Activated CD8-positive, alpha-beta memory T cell treated with anti-CD3 and anti-CD28 coated beads, Interleukin-2, amount 50 U/mL, for 48 hours (primary cell): ENCODE results near the gene ADH1B.
"Not testable (repeated sequence)": the region's sequence is repeated elsewhere in the genome, so short reads cannot be mapped to it uniquely, and the experiment has no call there.

Source experiments
- DNase-seq: peaks from one replicate; pipeline ENCODE4 v3.0.0-alpha.2; 2020

The ADH1B gene

DNA sequence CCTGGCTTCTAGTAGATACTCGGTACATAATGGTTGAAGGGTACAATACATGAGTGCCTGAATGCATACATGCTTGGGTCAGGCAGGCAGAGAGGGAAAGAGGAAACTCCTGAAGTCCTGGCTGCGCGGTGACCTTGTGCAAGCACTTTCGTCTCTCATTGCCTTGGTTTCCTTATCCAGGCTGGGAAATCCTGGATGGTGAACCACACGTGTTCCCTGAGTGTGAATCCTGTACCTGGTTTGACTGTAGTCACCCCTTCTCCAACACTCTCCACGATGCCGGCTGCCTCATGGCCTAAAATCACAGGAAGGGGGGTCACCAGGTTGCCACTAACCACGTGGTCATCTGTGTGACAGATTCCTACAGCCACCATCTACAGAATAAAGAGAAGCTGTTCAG, 3.4 kb downstream of the ADH1B start:
- DNase-seq: not testable (repeated sequence)

DNA sequence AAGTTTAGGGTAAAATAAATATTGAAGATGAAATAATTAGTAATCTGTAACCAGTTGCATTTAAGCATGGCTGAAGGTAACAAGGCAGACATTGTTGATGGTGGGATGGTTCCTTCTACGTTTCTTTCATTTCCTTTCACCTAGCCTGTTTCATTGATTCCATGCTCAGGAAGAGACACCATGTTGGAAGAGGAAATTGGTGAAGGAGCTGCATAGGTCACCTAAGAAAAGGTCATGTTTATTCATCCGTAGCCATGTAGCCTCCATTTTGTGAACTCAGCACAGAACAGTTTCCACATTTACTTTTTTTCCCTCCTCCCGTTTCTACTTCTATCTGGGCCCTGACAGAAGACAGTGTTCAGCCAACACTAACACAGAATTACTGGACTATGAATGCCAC, 3.8 kb downstream of the ADH1B start:
- no peak for DNase-seq

DNA sequence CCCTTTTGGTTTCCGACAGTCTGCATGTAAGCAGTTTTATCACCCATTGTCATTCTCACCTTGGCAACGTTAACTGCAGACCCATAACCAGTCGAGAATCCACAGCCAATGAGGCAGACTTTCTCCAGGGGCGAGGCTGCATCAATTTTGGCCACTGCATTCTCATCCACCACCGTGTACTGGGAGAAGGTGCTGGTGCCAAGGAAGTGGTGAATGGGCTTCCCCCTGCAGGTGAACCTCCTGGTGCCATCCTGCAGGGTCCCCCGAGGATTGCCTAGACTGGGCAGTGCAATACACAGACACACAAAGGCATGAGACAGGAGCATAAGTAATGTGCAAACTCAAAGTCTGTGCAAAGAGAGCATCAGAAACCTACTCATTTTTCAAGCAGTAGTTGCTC, 5.4 kb downstream of the ADH1B start:
- DNase-seq: no peak

DNA sequence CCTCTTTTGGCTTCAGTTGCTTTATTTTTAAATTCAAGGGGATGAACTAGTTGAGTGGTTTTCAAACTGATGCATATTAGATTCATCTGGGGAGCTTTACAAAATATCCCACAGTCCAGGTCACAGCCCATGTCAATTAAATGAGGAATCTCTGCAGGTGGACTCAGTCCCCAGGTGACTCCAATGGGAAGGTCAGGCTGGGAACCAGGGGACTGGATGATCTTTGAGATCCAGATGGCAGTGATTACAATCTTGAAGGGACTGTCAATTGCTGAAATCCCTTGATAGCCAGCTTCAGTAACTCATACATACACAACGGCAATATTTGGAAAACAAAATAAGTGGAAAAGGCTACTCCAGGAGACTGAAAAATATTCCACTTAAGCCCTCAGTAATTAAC, 7.0 kb downstream of the ADH1B start:
- no peak for DNase-seq

DNA sequence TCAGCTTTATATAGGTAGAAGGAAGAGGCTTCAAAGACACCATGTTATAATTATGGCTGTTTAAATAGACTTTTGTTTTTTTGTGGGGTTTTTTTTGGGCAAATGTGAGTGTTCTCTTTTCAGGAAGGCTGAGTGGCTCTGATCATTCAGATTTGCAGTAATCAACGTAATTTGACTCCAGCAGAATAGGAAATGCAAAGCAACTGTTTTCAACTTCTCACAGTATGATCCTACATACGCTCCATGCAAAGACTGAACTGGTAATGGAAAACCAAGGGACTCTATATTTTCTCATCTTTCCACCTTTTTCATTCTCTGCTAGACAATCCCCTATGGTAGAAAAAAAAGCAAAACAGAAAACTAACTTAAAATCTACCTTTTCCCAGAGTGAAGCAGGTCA, 10.8 kb downstream of the ADH1B start:
- no peak for DNase-seq

DNA sequence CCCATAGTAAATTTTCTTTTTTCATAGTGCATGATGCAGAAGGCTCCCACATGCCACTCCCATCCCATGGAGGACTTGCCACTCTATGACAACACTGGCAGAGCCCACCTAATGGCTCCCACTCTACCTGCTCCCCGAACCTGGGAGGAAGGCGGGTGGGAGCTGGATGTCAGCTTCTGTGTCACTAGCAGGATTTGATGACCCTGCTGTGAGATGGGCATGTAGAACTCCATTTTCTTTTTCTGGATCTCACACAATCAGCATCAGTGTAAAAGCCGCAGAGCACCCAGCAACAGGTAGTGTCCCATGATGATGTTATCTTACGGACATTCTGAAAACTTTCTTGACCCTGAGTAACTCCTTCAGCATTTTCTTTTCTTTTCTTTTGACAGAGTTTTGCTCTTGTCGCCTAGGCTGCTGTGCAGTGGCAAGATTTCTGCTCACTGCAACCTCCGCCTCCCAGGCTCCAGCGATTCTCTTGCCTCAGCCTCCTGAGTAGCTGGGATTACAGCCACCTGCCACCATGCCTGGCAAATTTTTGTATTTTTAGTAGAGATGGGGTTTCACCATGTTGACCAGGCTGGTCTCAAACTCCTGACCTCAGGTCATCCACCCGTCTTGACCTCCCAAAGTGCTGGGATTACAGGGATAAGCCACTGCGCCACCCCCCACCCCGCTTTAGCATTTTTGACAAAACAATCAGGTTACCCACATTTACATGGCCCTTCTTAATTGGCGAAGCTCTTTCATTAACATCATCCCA, 15.4 kb downstream of the ADH1B start:
- no peak for DNase-seq

DNA sequence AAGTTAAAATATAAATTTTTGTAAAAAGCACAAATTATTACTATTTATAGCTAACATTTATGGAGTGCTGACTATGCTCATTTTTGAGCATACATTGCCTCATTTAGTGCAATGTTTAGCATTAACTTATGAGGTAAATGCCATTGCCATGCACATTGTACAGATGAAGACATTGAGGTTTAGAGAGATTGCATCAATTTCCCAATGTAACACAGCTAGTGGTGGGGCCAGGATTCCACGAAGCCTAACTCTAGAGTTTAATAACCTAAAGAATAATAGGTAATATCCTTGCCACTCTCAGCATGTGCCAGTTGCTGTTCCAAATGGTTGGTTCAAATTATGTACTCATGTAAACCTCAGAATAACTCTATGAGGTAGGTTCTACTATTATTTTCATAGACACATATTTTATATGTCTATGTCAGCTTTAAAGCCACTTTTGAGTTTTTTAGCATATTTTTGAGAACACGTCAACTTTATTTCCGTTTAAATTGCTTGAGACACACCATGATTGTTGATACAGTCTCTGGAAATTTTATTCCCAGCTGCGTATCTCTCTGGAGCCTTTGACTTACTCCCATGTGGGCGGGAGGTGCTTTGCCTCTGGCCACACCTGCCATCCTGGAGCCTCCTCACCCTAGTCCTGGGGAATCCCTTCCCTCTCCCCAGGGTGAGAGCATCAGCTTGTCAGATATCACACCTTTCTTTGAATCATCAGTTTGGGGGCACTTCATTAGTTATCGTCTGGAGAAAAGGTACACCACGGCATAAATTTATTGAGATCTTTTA, 19.6 kb downstream of the ADH1B start:
- DNase-seq: no peak

DNA sequence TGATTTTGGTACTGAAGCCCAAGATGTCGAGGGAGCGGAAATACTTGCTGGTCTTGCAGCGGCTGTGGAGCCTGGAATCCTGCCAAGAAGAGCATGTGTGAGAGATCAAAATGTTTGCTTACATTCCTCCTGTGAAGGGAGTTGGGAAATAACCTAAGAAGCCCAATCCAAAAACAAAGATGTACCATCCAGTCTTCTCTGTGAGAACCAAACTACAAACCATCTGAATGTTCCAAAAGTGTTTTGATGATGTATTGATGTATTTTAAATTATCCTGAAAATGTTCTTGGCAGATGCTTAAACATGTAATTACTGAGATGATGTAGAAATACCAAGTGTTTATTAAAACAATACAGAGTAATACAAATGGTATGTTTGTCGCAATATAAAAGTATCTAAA, 20.3 kb downstream of the ADH1B start:
- no peak for DNase-seq

DNA sequence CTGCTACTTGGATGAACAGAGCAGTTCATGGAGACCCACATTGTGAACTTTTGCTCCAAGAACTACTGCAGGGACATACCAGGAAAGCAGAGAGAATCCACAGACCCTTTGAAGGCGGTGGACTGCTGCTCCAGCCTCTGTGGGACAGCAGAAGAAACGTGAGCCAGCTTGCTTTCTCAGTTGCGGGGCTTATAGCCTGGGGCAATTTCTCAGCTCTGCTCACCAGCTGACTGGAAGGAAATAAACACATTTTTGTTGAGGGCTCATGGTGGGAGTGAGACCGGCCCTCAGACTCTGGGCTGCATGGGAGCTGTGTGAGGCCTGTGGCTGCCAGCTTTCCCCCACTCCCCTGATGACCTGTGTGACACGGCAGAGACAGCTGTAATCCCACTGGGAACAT, 27.8 kb downstream of the ADH1B start:
- DNase-seq: no peak

DNA sequence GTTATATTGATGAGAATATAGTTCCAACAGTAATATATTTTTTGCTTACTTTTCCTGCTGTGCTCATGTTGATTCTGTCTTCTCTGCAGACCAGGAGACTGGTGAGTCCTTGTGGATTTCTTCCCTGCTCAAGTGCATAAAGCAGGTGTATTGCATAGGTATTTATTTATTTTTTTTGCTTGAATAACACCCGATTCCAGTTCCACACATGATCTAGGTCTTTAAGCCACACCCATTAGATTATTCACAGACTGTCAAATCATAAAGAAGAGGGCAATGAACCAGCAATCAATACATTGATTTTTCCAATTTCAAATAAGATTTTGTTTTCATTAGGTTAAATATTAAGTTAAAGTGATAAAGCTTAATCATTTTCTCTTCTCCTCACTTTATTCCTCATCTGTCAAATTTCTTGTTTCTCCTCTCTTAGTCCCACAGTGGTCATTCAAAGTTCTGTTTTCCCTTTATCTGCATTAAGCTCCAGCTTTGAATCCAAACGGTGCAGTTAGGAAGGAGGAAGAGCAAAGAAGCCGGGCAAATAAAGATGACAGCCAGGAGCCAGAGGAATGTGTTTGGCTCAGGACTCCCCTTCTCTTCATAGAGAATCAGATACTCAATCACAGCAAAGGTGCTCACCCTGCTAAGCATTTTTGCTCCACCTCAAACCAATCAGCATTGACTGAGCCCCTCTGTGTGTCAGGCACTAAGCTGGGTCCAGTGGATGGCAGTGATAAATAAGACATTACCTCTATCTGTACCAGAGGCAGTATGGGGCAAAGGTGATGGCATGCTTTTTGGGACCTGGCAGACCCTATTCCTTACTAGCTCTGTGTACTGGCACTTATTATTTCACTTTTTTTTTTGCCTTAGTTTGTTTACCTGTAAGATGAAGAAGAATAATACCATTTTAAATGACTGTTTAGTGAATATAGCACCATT, 30.1 kb downstream of the ADH1B start, which contains the start of gene ADH1A:
TSS of gene ADH1A (minus strand) at position 138 of the 939 bp plus-strand sequence. CDS start at position 67, 71 bp downstream.
- DNase-seq: no peak

DNA sequence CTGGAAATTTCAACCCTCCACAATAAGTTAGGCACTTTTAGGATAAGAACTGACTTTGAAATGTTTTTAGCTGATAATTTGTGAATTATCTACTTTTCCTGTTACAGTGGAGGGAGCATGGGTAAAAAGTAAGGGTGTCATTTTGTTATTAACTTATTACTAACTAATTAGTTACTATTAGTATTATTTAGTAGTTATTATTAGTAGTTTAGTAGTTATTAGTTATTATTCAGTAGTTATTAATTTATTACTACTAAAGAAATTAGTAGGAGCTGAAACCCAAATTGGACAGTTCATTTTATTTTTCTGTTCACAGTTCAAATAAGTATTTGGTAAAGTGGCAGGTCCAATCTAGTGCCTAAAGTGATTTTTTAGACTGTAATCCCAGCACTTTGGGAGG, 35.8 kb downstream of the ADH1B start:
- no peak for DNase-seq

DNA sequence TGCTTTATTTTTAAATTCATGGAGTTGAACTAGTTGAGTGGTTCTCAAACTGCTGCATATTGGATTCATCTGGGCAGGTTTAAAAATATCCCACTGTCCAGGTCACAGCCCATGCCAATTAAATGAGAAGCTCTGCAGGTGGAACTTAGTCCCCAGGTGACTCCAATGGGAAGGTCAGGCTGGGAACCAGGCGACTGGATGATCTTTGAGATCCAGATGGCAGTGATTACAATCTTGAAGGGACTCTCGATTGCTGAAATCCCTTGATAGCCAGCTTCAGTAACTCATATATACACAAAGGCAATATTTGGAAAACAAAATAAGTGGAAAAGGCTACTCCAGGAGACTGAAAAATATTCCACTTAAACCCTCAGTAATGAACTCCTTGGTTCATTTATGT, 38.5 kb downstream of the ADH1B start:
- DNase-seq: no peak

DNA sequence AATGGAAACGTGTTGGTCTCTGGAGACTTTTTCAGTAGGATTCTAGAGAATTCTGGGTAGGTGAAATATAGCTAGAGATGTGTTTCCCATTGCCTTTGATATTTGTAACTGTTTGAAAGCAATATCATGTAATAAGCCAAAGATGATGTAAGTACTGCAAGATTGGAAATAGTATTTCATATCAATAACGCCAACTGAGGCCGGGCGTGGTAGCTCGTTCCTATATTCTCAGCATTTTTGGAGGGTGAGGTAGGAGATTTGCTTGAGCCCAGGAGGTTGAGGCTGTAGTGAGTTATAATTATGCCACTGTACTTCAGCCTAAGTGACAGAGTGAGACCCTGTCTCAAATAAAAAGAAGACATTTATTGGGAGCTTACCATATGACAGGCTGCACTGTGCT, 39.9 kb downstream of the ADH1B start:
- no peak for DNase-seq

DNA sequence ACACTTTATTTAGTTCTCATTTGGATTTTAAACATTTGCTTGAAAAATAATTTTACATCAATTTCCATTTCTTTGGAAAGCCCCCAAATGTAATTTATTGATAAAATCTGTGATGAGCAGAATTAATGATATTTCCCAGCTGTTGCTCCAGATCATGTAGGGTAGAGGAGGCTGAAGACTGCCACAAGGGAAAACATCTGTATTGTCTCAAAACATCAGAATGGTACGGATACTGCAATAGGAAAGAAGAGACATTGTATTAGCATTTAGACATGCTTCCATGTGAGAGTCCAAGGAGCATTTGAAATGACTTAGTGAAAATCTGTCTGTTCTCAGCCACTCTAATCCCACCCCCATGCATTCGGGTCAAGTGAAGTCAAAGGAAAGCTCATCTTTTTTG, 44.8 kb downstream of the ADH1B start:
- no peak for DNase-seq

DNA sequence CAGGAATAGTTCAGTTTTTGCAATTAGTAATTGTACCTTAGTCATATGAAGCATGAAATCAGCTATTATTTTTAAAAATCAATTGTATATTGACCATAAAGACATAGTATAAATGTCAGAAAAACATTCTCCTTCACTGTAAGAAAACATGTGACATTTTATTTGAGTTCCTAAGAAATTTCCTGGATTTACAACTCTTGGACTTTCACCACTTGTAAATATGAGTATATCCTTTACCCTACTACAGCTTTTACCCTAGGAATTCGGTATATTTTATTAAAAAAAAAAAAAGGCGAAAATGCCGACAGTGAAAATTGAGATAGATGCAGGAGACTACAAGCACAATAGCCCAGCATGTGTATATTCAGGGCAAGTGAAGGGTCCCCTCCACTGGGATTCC, 45.3 kb downstream of the ADH1B start:
- no peak for DNase-seq

DNA sequence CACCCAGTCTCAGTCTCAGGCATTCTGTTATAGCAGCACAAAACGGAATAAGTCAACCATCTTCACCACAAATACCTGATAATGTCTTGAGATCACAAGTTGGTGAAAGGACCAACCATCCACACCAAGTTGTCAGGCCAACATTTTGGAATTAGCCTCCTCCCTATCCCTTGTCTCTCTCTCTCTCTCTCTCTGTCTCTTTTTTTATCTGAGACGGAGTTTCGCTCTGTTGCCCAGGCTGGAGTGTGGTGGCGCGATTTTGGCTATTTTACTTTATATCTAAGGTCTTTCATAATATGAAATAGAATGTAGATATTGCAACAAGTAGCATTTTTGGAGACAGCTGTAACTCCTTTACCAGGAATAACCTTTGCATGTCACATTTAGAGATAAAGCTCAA, 46.2 kb downstream of the ADH1B start:
- DNase-seq: no peak

DNA sequence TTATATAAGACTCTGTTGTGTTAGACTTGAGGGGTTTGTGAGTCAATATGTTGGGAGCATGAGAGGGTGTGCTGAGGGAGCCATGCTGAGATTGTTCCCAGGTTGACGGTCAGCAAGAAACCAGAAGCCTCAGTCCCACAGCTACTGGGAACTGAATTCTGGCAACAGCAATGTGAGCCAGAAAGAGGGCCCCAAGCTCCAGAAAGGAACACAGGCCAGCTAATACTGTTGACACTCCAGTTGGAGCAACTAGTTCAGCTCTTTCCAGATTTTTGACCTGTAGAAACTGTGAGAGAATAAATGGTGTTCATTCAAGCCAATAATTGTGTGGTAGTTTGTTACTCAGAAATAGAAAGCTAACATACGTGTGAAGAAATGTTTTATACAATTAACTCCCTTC, 47.5 kb downstream of the ADH1B start:
- DNase-seq: no peak

DNA sequence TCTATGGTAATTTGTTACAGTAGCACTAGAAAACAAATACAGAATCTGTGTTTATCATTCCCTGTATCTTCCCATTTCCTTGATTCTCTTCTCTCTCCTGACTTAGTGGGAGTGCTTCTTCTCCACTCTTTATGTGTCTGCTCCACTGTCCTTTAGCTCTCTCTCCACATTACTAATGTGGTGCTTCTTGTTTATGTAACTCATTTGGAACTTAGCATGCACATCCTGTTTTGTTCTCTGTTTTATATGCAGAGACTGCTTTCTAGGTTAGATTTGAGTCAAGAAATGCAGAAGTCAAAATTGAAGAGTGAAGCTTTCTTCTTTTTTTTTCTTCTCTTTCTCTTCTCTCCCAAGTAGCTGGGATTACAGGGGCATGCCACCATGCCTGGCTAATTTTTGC, 56.3 kb downstream of the ADH1B start:
- no peak for DNase-seq
